Osteocyte (in vitro differentiated cells): ENCODE data around the gene OR2M7. TPM values are rescaled to one million over a fixed set of nuclear protein-coding genes. Genes with fewer than 3 reads are reported as not detected.

Experiments used
- DNase-seq: peaks from one replicate; pipeline ENCODE4 v3.0.0; 2021; ENCODE audit warnings: mixed read lengths; ENCODE audit not compliant: unreplicated experiment; ENCODE audit errors: extremely low spot score
- H3K27ac Mint-ChIP-seq: one replicate; pipeline ENCODE4 v1.8.0; 2021; ENCODE audit warnings: mild to moderate bottlenecking, mixed read lengths; ENCODE audit not compliant: unreplicated experiment
- H3K27me3 Mint-ChIP-seq: one replicate; pipeline ENCODE4 v1.8.0; 2021; ENCODE audit warnings: mixed read lengths; ENCODE audit not compliant: unreplicated experiment
- H3K36me3 Mint-ChIP-seq: one replicate; pipeline ENCODE4 v1.8.0; 2021; ENCODE audit warnings: mixed read lengths; ENCODE audit not compliant: unreplicated experiment
- H3K4me1 Mint-ChIP-seq: one replicate; pipeline ENCODE4 v1.8.0; 2021; ENCODE audit warnings: mixed read lengths; ENCODE audit not compliant: unreplicated experiment
- H3K4me3 Mint-ChIP-seq: one replicate; pipeline ENCODE4 v1.8.0; 2021; ENCODE audit warnings: mild to moderate bottlenecking, moderate library complexity, mixed read lengths; ENCODE audit not compliant: unreplicated experiment
- H3K9me3 Mint-ChIP-seq: one replicate; pipeline ENCODE4 v1.8.0; 2021; ENCODE audit warnings: mixed read lengths; ENCODE audit not compliant: unreplicated experiment
- CTCF ChIP-seq: fragments of 200-600 bp; sonication (generic); IDR thresholded peaks from 2 replicates; pipeline ENCODE4 v1.5.0; 2021; ENCODE audit warnings: antibody characterized with exemption, mild to moderate bottlenecking, moderate library complexity
- total RNA-seq: library from RNA; stranded (reverse); gene quantifications from 2 replicates; pipeline ENCODE4 v1.2.1, GENCODE V29; 2021

OR2M7 gene
- total RNA-seq, 1 donor from 2014 or later = not detected

DNA sequence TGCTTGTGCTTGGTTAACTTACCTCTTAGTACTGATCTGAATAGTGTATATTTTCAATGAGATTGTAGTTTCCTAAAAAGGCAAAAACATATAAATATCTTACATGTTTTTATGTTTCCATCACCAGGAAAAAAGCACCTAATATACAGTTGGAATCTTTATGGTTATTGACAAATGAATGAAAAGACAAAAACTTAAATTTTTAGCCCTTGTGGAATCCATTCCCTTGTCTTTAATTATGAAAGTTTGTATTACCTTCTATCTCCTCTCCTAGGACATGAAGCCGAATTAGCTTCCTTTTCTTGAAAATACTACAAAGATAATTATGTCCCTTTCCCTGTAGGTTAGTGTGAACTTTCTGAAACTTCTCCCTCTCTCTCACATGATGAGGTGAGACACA, 21.0 kb downstream of the OR2M7 start, which contains the start of gene OR2T12:
Gene OR2T12, minus strand, starts transcription at position 101 of the 400 bp plus-strand sequence. CDS start 7,846 bp downstream, outside the sequence.
- Mint-ChIP-seq H3K9me3 (peaks cover 39% of the 10 kb centered on the region), H3K4me1 (no peaks in the 10 kb centered on the region), H3K27me3 (no peaks in the 10 kb centered on the region), H3K4me3 (no peak within 1 kb of the TSS), H3K36me3 (peaks cover 2% of the 10 kb centered on the region), H3K27ac (no peak within 1 kb of the TSS)
- no peak for DNase-seq
- no peak for TF ChIP-seq CTCF

GRCh38 chr1:248288391-248288790, 36.0 kb downstream of the OR2M7 start:
- Mint-ChIP-seq H3K9me3 (peaks cover 42% of the 10 kb centered on the region), H3K36me3 (no peaks in the 10 kb centered on the region), H3K4me1 (no peaks in the 10 kb centered on the region), H3K27ac (no peak overlapping the region), H3K27me3 (no peaks in the 10 kb centered on the region), H3K4me3 (no peak overlapping the region)
- DNase-seq = no peak
- no peak for TF ChIP-seq CTCF

- TF ChIP-seq CTCF = no peak
- Mint-ChIP-seq H3K4me3 (no peak within 1 kb of the TSS), H3K4me1 (no peaks in the 10 kb centered on the region)
These were observed 46.5 kb downstream of the OR2M7 start, which contains the start of gene OR2T33 for GRCh38 chr1:248277876-248278275. TSS of gene OR2T33 (minus strand) at chr1:248277976. CDS start at chr1:248273814, 4,162 bp downstream.

More at GRCh38 chr1:248277876-248278275, 46.5 kb downstream of the OR2M7 start, which contains the start of gene OR2T33:
- Mint-ChIP-seq H3K36me3 (no peaks in the 10 kb centered on the region), H3K27ac (no peak within 1 kb of the TSS), H3K27me3 (no peaks in the 10 kb centered on the region), H3K9me3 (peaks cover 40% of the 10 kb centered on the region)
- DNase-seq = no peak

Other genes starting within 250 kb of the OR2M7 start
- gene OR2L13, start 229.4 kb downstream of the OR2M7 start, total RNA-seq = not detected in 2 replicates
- not detected in 2 replicates for gene OR2M5, start 179.4 kb downstream of the OR2M7 start, total RNA-seq
- gene OR2M2, start 149.7 kb downstream of the OR2M7 start, total RNA-seq = not detected in 2 replicates
- gene OR2M3, start 127.3 kb downstream of the OR2M7 start, total RNA-seq = not detected in 2 replicates
- not detected in 2 replicates for gene OR2M4, start 93.2 kb downstream of the OR2M7 start, total RNA-seq
- not detected in 2 replicates for gene OR2T33, start 46.6 kb downstream of the OR2M7 start, total RNA-seq
- not detected in 2 replicates for gene OR2T12, start 21.1 kb downstream of the OR2M7 start, total RNA-seq
- gene OR14C36, start 24.2 kb upstream of the OR2M7 start, total RNA-seq = not detected in 2 replicates
- gene OR2T4, start 37.1 kb upstream of the OR2M7 start, total RNA-seq = not detected in 2 replicates
- gene OR2T6, start 51.2 kb upstream of the OR2M7 start, total RNA-seq = not detected in 2 replicates
- not detected in 2 replicates for gene OR2T1, start 78.5 kb upstream of the OR2M7 start, total RNA-seq
- not detected in 2 replicates for gene OR2T2, start 121.1 kb upstream of the OR2M7 start, total RNA-seq
- gene OR2T3, start 148.8 kb upstream of the OR2M7 start, total RNA-seq = not detected in 2 replicates
- not detected in 2 replicates for gene OR2T5, start 164.0 kb upstream of the OR2M7 start, total RNA-seq
- not detected in 2 replicates for gene OR2G6, start 183.5 kb upstream of the OR2M7 start, total RNA-seq
- not detected in 2 replicates for gene OR2T29, start 238.2 kb upstream of the OR2M7 start, total RNA-seq